Cardiac muscle cell (in vitro differentiated cells and primary cell): ENCODE data around the gene SLC16A10. TPM values are rescaled to one million over a fixed set of nuclear protein-coding genes. Genes with fewer than 3 reads are reported as not detected.
"Not testable (repeated sequence)": the region's sequence is repeated elsewhere in the genome, so short reads cannot be mapped to it uniquely, and the experiment has no call there.

Experiments used
- DNase-seq, 2 donors: peaks; one replicate each; pipeline versions ENCODE4 v3.0.0 to v3.0.0-alpha.2; 2010 to 2017; ENCODE audit warnings: low read depth in 1 of 2, low spot score in 1 of 2
- H3K27ac ChIP-seq: fragments of 200-600 bp; sonication (generic); 2 replicates; pipeline ENCODE4 v1.5.1; 2016
- H3K27me3 ChIP-seq: fragments of 200-600 bp; sonication (generic); 2 replicates; pipeline ENCODE4 v1.6.0; 2016; ENCODE audit warnings: control low read depth
- H3K36me3 ChIP-seq: fragments of 200-600 bp; sonication (generic); 2 replicates; pipeline ENCODE4 v1.5.1; 2016; ENCODE audit warnings: control low read depth
- H3K4me1 ChIP-seq: fragments of 200-600 bp; sonication (generic); 2 replicates; pipeline ENCODE4 v1.8.1; 2017; ENCODE audit warnings: low read depth, mild to moderate bottlenecking, mixed run types
- H3K4me3 ChIP-seq: fragments of 200-600 bp; sonication (generic); 2 replicates; pipeline ENCODE4 v1.5.1; 2016; ENCODE audit warnings: mild to moderate bottlenecking
- H3K9me3 ChIP-seq: fragments of 200-600 bp; sonication (generic); 2 replicates; pipeline ENCODE4 v1.5.1; 2017; ENCODE audit warnings: low read depth, mild to moderate bottlenecking, control low read depth
- polyA plus RNA-seq: library from polyadenylated mRNA; unstranded; fragments of >200 nt; fragmentation: Nextera tagmentation; extraction: Ambion mirVana; gene quantifications from 2 replicates; pipeline ENCODE4 v1.2.1, GENCODE V29; 2016
- total RNA-seq: library from RNA; depleted of rRNA; stranded (reverse); fragments of >200 nt; gene quantifications from 2 replicates; pipeline ENCODE4 v1.2.3, GENCODE V29; 2016
- TF ChIP-seq, protein P1 (sequence below): IDR thresholded peaks from 2 replicates; pipeline ENCODE4 v1.5.1; 2012; ENCODE audit warnings: low read depth, mild to moderate bottlenecking, low read length

SLC16A10 gene
- total and polyA plus RNA-seq, 2 experiments from 2014 or later: 8.1 to 21.4 TPM

DNA sequence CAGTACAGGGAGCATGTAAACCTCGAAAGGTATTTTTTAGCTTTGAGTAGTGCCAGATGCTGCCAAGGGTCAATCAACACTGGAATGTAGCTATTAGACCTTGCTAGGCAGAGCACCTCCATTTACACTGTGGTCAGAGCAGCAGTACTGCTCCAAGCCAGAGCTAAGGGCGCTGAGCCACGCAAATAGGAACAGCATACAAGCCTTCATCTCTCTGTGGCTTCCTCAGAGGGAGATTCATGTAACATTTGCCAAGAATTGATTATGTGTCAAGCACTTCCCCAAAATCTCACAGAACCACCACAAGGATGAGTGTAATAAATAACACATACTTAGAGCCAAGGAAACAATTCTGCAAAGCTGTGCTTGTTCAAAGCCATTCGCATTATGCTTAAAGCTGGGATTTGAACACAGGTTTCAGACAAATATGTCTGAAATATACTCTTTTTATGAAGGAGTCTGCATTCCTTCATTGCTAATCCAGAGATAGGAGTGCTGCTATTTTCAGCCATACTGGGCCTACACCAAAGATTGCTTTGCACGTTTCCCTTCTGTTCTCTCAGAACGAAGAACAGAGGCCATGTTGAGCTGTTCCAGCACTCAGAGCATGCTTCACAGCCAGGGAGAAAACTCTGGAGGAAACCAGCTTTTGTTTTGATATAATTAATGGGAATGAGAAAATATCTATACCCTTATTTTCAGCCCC lies 97.7 kb downstream of the SLC16A10 start:
- Histone ChIP-seq H3K27ac (no peak overlapping the region), H3K4me1 (no peaks in the 10 kb centered on the region), H3K9me3 (no peaks in the 10 kb centered on the region), H3K4me3 (no peak overlapping the region), H3K27me3 (no peaks in the 10 kb centered on the region), H3K36me3 (no peaks in the 10 kb centered on the region)
- no peak for DNase-seq
- TF ChIP-seq, protein P1, sequence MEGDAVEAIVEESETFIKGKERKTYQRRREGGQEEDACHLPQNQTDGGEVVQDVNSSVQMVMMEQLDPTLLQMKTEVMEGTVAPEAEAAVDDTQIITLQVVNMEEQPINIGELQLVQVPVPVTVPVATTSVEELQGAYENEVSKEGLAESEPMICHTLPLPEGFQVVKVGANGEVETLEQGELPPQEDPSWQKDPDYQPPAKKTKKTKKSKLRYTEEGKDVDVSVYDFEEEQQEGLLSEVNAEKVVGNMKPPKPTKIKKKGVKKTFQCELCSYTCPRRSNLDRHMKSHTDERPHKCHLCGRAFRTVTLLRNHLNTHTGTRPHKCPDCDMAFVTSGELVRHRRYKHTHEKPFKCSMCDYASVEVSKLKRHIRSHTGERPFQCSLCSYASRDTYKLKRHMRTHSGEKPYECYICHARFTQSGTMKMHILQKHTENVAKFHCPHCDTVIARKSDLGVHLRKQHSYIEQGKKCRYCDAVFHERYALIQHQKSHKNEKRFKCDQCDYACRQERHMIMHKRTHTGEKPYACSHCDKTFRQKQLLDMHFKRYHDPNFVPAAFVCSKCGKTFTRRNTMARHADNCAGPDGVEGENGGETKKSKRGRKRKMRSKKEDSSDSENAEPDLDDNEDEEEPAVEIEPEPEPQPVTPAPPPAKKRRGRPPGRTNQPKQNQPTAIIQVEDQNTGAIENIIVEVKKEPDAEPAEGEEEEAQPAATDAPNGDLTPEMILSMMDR: no peak

DNA sequence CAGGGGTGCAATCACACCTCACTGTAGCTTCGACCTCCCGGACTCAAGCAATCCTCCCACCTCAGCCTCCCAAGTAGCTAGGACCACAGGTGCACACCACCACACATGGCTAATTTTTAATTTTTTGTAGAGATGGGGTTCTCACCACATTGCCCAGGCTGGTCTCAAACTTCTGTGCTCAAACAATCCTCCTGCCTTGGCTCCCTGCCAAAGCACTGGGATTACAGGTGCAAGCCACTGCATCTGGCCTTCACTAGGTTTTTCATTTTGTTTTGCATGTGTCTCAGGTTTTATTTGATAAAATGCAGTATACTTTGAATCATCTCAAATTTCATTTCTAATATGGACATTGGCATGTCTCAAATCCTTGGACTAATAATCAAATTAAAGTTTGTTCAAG lies 98.7 kb downstream of the SLC16A10 start:
- no peak overlapping the region for H3K4me3 ChIP-seq
- H3K4me1 ChIP-seq: no peaks in the 10 kb centered on the region
- H3K36me3 ChIP-seq: no peaks in the 10 kb centered on the region
- H3K27me3 ChIP-seq: no peaks in the 10 kb centered on the region
- no peak for DNase-seq
- no peak overlapping the region for H3K27ac ChIP-seq
- TF ChIP-seq, protein P1: no peak
- H3K9me3 ChIP-seq: no peaks in the 10 kb centered on the region

DNA sequence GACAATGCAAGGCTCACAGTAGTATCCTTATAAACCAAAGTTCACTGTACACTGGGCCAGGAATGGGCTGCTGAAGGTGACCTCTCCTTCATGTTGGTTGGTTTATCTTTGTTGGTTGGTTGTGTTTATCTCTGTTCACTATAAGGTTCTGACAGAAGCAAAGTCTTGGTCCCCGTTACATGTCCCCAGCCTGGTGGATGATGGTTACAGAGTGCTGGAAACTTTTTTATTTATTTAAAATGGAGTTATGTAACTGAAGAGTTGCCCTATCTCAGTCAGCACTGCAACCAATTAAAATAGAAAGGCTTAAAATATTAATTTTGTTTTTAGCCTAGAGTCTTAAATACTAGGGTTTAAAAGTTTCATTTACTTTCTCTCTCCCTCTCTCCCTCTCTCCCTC lies 100.6 kb downstream of the SLC16A10 start:
- Histone ChIP-seq H3K9me3 (no peaks in the 10 kb centered on the region), H3K36me3 (no peaks in the 10 kb centered on the region), H3K27me3 (no peaks in the 10 kb centered on the region), H3K4me3 (no peak overlapping the region), H3K27ac (no peak overlapping the region), H3K4me1 (no peaks in the 10 kb centered on the region)
- TF ChIP-seq, protein P1: no peak
- DNase-seq: no peak

DNA sequence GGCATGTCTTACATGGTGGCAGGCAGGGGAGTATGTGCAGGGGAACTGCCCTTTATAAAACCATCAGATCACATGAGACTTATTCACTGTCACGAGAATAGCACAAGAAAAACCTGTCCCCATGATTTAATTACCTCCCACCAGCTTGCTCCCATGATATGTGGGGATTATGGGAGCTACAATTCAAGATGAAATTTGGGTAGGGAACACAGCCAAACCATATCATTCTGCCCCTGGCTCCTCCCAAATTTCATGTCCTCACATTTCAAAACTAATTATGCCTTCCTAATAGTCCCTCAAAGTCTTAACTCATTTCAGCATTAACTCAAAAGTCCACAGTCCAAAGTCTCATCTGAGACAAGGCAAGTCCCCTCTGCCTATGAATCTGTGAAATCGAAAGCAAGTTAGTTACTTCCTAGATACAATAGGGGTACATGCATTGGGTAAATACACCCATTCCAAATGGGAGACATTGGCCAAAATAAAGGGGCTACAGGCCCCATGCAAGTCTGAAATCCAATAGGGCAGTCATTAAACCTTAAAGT lies 102.4 kb downstream of the SLC16A10 start:
- H3K4me3 ChIP-seq, H3K9me3 ChIP-seq, H3K4me1 ChIP-seq, H3K27me3 ChIP-seq, DNase-seq, H3K27ac ChIP-seq, H3K36me3 ChIP-seq: not testable (repeated sequence)

DNA sequence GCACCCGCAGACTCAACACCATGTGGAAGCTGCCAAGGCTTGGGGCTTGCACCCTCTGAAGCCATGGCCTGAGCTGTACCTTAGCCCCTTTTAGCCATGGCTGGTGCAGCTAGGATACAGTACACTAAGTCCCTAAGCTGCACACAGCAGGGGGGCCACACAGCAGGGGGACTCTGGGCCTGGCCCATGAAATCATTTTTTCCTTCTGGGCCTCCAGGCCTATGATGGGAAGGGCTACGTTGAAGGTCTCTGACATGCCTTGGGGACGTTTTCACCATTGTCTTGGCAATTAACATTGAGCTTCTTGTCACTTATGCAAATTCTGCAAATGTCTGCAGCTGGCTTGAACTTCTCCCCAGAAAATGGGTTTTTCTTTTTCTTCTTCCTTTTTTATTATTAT lies 103.3 kb downstream of the SLC16A10 start:
- H3K27me3 ChIP-seq: no peaks in the 10 kb centered on the region
- TF ChIP-seq, protein P1: no peak
- H3K27ac ChIP-seq: no peak overlapping the region
- DNase-seq: no peak
- no peaks in the 10 kb centered on the region for H3K36me3 ChIP-seq
- no peak overlapping the region for H3K4me3 ChIP-seq
- H3K4me1 ChIP-seq: no peaks in the 10 kb centered on the region
- H3K9me3 ChIP-seq: no peaks in the 10 kb centered on the region

DNA sequence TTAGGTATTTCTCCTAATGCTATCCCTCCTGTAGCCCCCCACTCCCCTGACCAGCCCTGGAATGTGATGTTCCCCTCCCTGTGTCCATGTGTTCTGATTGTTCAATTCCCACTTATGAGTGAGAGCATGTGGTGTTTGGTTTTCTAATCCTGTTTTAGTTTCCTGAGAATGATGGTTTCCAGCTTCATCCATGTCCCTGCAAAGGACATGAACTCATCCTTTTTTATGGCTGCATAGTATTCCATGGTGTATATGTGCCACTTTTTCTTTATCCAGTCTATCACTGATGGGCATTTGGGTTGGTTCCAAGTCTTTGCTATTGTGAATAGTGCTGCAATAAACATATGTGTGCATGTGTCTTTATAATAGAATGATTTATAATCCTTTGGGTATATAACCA lies 103.8 kb downstream of the SLC16A10 start:
- H3K27ac ChIP-seq, H3K36me3 ChIP-seq, DNase-seq, H3K4me3 ChIP-seq, H3K4me1 ChIP-seq, H3K9me3 ChIP-seq, H3K27me3 ChIP-seq: not testable (repeated sequence)
